BJ (cell line): ENCODE data around the gene TMEM100. TPM values are rescaled to one million over a fixed set of nuclear protein-coding genes. Genes with fewer than 3 reads are reported as not detected.

ENCODE experiments used
- CTCF ChIA-PET: fragments of 350-600 bp; formaldehyde crosslinking; extraction: SDS; loops from one replicate; lab custom pipeline; 2021; ENCODE audit warnings: antibody characterized with exemption, inconsistent platforms; lab: Yijun Ruan, JAX
- POLR2A ChIA-PET: fragments of 300-600 bp; sonication (Branson Sonifier 250); formaldehyde crosslinking; extraction: SDS; loops from one replicate; lab custom pipeline; 2021; ENCODE audit warnings: antibody characterized with exemption; lab: Charles Lee
- DNase-seq: peaks from one replicate; pipeline ENCODE4 v3.0.0-alpha.2; 2011; ENCODE audit warnings: low read depth
- H3K27me3 ChIP-seq: 2 replicates; pipeline ENCODE4 v1.6.0; 2011; ENCODE audit warnings: low read length; ENCODE audit not compliant: control insufficient read depth, insufficient read depth
- H3K36me3 ChIP-seq: 2 replicates; pipeline ENCODE4 v1.5.1; 2011; ENCODE audit warnings: low read length; ENCODE audit not compliant: control insufficient read depth, insufficient read depth
- H3K4me3 ChIP-seq: 2 replicates; pipeline ENCODE4 v1.5.1; 2011; ENCODE audit warnings: low read depth, mild to moderate bottlenecking, control low read depth, low read length
- CTCF ChIP-seq: IDR thresholded peaks from 2 replicates; pipeline ENCODE4 v1.5.1; 2011; ENCODE audit warnings: low read depth, mild to moderate bottlenecking, control low read depth, inconsistent platforms, low read length, moderate library complexity; ENCODE audit not compliant: insufficient read depth
- polyA plus RNA-seq: library from polyadenylated mRNA; depleted of rRNA; stranded (reverse); fragments of >200 nt; gene quantifications from 2 replicates; pipeline ENCODE4 v1.2.3, GENCODE V29; 2011

TMEM100 gene
- polyA plus RNA-seq, 1 experiment: 0.07 TPM

- ChIA-PET CTCF (no interaction called here), POLR2A (no interaction called here)
- no peak for TF ChIP-seq CTCF
- H3K27me3 ChIP-seq: no peaks in the 10 kb centered on the region
- no peak overlapping the region for H3K4me3 ChIP-seq
- no peaks in the 10 kb centered on the region for H3K36me3 ChIP-seq
- no peak for DNase-seq
Observed at GRCh38 chr17:55730808-55731207, 8.1 kb upstream of the TMEM100 start.

DNA sequence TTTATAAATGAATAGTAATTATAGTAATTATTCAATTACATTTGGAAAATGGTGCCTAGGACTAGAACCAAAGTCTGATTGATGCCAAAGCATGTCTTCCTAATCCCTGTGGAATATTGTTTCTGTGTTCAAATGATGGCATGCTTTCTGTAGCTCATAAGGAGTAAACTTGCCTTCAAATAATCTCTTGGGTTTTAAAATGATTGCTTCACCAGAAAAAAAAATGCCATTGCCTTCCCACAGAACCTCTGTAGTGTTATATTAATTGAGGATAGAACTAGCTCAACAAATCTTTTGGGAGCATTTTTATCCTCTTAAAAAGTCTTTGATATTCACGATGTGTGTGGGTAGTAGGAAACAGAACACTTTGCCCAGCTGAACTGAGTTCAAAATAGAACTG lies 7.7 kb upstream of the TMEM100 start:
- ChIA-PET POLR2A (no interaction called here), CTCF (no interaction called here)
- Histone ChIP-seq H3K4me3 (no peak overlapping the region), H3K36me3 (no peaks in the 10 kb centered on the region), H3K27me3 (no peaks in the 10 kb centered on the region)
- DNase-seq: no peak
- no peak for TF ChIP-seq CTCF

DNA sequence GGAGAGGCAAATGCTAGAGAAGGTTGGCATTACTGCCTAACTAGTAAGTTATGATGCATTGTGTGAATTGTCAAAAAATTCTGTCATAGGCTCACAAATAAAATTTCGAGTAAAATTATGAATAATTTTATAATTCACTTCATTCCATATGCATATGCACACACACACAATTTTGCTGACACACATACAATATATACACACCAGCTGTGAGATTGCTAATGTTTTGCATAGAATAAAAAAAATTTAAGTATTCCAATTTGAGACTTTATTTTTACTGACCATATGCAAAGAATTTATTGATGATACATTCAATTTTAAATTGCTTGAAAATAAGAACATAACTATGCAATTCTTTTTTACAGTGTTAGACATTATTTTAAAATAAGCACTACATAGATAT lies 6.8 kb upstream of the TMEM100 start:
- Histone ChIP-seq H3K4me3 (no peak overlapping the region), H3K27me3 (no peaks in the 10 kb centered on the region), H3K36me3 (no peaks in the 10 kb centered on the region)
- DNase-seq: no peak
- ChIA-PET CTCF (interaction anchor here (0.8 to 1.7 kb wide), 3 partner anchors 10 to 202 kb away, joined by 3 to 5 read pairs (median 4); partner anchors contain the start of gene PCTP), POLR2A (no interaction called here)
- TF ChIP-seq CTCF: no peak

GRCh38 chr17:55728833-55729232 lies 6.2 kb upstream of the TMEM100 start:
- no peaks in the 10 kb centered on the region for H3K27me3 ChIP-seq
- no peaks in the 10 kb centered on the region for H3K36me3 ChIP-seq
- POLR2A ChIA-PET: no interaction called here
- CTCF ChIA-PET: interaction anchor here (0.8 to 1.7 kb wide), 4 partner anchors 9 to 202 kb away, joined by 3 to 5 read pairs (median 4); partner anchors contain the start of gene PCTP
- H3K4me3 ChIP-seq: no peak overlapping the region
- no peak for TF ChIP-seq CTCF
- DNase-seq: no peak

DNA sequence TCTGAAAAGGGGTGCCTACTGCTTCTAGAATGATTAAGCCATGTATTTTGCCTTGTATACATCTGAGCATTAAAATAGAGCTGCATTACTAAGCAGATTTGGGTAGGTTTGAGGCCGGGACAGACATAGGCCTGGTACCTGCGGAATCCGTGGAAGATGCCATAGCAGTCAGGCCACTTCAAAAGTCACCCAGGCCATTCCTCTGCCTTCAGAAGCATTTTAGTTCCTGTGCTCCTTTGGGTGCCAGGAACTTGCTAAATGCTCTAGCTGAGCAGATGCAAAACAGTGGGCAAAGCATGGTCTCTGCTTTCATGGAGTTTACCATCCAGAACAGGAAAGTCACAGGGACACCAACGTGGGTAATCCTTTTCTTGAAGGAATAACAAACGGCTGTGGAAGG lies 5.7 kb upstream of the TMEM100 start:
- H3K27me3 ChIP-seq: no peaks in the 10 kb centered on the region
- no peak for TF ChIP-seq CTCF
- ChIA-PET POLR2A (no interaction called here), CTCF (interaction anchor here (0.8 to 1.7 kb wide), 4 partner anchors 9 to 201 kb away, joined by 3 to 5 read pairs (median 4); partner anchors contain the start of gene PCTP)
- DNase-seq: no peak
- H3K4me3 ChIP-seq: no peak overlapping the region
- no peaks in the 10 kb centered on the region for H3K36me3 ChIP-seq
